NCI-H748 (cell line): ENCODE results near the gene GAPVD1.

Experiments used
- DNase-seq: peaks from one replicate; lab custom pipeline; 2025; ENCODE audit not compliant: unreplicated experiment; lab: John Stamatoyannopoulos, UW

The GAPVD1 gene

DNA sequence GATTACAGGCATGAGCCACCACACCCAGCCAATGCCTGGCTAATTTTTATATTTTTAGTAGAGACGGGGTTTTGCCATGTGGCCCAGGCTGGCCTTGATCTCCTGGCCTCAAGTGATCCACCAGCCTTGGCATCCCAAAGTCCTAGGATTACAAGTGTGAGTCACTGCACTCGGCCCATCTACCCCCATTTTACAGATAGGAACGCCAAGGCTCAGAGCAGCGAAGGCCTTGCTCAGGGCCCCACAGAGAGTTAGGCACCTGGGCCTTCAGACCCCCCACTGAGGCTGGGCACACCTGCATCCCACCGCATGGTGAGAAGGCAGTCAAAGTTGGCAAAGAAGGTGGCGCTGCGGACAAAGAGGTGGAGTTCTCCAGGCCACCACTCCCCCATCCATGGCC, 143.1 kb downstream of the GAPVD1 start:
- DNase-seq: no peak

DNA sequence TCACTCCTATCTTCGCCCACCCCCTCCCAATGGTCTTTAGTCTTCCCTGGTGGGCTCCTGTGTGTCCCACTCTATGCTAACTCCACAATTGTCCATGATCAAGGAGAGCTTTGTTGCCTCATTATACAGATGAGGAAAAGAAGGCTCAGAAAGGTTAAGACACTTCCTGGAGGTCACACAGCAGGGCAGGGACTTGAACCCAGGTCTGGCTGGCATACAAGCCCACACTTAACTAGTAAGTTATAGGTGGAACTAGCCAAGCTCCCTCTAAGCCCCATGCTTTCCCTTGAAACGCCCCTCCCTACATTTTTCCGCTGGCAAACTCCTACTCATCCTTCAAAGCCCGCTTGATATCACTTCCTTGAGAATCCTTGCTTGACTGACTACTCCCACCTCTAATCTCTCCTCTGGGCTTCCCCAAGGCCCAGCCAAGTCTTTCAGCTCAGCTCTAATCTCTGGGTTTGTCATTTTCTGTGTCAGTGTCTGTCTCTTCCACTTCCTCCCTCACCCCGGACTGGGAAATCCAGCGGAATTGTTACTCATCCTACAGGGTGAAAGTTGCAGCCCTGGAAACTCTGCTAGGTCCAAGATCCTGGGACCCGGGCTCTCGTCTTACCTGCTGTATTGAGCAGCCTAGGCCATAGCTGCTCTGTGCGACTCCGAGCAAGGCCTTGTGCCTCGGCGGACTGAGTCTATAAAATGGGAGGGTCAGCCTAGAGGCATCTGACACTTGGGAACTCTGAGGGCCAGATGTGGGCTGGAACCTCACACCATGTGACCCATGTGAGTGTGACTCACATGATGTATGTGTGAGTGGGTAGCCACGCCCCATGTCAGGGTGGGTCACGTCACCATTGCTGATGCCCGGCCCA, 144.5 kb downstream of the GAPVD1 start:
- DNase-seq: no peak

DNA sequence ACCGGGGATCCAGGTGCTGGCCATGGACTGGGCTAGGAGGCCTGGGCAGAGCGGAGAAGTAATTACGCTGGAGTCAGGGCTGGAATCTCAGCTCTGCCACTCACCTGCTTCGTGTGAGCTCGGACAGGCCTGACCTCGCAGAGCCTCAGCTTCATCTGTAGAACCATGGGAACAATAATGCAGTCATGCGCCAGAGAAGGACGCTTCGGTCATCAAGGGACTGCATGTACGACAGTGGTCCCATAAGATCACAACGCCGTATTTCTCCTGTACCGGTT, 145.1 kb downstream of the GAPVD1 start:
- DNase-seq: no peak

DNA sequence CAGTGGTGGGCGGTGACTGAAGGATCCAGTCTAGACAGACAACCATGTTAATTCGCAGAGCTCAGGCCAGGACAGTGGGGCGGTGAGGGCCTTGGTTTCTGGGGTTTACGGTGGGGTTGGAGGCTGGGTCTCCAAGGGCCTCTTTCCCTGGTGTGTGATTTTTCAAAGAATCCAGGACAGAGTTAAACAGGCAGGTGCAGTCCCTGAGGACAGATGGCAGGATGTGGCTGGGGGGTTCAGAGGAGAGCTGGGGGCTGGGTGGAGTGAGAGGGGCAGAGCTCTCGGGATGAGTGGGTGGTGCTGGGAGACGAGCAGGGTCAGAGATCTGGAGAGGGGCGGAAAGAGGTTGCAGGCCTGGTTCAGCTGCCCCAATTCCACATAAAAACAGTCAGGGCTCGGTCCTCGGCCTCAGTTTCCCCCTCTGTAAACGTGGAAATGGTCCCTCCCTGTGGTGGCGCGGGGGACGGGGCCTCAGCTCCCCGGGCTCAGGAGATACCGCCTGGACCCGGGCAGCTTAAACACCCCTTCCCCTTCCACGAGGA, 145.9 kb downstream of the GAPVD1 start:
- DNase-seq: no peak

DNA sequence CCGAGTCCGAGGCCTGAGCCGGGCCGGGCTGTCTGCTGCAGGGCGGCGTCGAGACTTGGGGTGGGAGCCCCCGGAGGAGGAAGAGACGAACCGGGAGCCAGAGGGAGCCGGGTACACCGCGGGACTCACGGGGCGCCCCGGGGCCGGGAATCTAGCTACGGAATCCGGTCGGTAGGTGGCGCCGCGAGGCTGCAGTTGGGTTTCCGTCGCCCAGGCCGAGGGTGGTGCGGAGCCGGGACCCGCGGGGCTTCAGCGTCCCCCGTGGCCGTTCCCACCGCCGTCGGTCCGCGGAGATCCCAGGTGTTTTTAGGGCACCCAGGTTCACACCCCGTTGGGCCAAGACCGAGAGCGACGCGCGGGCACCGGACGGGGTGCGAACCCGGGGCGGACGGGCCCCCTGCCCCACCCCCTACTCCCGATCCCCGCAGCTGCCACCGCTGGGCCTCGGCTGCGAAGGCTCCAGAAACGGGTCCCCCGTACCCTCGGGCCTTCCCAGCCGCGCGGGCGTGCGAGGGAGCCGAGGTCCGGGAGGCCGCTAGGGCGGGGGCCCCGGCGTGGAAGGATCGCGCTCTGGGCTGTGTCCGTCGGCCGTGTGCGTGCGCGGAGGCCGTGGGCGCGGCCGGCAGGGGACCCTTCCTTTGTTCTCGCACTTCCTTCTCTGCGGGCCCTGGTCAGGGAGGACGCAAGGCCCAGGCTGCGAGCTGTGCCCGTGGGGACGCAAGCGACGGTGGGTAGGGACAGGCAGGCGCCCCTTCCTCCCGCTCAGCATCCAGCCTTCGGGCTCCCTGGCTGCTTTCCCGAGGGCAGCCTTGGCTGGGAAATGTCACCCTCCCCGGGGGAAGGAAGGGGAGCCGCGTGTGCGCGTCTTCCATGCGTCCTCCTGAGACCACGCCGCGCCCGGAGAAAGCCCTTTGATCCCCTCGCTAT, 146.6 kb downstream of the GAPVD1 start:
- DNase-seq: peak; percentile 78

DNA sequence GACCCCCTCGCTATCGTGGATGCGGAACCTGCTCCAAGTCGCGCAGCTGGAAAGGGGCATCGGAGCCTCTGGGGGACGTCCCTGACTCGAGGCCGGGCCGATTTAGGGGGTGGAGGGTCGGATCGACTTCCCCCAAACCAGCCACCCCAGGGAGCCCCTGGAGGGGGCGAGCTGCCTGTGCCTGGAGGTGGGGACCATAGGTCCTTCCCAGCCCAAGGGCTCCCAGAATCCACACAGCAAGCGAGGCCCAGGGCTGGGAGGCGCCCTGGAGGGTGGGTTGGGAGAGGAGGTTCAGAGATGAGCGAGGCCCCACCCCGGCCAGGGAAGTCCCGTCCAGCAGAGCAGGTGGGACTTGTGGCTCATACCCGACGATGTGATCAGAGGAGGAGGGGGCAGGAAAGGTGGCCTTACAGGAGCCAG, 147.6 kb downstream of the GAPVD1 start:
- DNase-seq: peak; percentile 19

DNA sequence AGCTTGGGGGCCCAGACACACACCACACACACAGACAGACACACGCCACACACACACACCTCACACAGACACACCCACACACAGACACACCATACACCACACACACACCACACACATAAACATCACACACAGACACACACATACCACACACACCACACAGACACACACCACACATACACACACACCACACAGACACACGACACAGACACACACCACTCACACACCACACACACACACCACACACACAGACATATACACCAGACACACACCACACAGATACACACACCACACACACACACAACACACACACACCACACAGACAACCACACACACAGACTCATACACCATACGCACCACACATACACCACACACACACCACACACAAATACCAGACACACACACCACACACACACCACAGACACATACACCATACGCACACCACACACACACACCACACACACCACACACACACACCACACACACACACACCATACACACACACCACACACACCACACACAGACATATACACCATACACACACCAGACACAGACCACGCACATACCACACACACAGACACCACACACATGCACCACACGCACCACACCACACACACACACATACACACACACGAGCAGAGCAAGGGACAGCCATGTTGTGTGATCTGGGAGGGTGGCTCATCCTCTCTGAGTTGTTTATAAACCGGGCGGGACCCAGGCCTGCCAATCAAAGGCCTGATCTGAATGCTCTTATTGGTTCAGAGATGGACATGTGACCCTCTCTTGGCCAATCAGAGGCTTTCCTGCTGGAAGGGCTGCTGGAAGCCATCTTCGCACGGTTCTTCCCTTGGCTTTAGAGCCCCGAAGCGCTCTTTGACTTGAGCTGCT, 148.3 kb downstream of the GAPVD1 start:
- peak; percentile 54 for DNase-seq

DNA sequence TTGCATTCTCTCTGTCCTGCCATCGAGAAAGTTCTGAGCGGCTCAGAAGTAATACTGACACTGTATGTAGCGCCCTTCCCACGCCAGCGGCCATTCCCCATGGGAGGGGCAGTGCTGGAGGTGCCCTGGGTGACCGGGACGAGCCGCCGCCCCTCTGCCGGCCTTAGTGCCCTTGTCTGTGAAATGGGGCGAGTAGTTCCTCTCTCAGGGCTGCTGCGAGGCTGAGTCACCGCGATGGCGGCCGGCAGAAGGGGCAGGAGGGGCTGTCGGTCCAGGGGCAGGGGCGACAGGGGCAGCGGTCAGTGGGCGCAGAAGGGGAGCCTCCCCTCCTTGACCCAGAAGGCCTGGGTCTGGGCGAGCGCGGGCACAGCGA, 148.9 kb downstream of the GAPVD1 start:
- DNase-seq: no peak

DNA sequence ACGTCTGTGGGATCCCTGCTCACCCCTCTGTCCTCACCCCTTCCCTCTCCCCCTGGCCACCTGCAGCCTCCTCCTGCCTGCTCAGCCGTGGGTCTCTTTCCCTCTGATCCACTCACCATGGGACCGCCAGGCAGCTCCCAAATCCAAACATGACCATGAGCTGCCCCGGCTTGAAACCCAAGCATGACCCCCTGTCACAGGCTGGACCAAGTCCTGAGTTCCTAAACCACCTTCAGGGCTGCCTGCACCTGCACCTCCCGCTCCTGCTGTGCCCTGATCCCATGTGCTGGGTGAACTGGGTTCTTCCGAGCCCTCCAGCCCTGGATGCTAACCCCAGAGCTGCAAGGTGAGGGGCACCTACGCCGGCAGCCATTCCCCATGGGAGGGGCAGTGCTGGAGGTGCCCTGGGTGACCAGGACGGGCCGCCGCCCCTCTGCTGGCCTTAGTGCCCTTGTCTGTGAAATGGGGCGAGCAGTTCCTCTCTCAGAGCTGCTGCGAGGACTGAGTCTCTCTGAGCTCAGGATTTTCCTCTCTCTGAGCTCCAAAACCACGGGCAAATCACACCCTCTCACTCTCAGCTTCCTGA, 149.6 kb downstream of the GAPVD1 start:
- no peak for DNase-seq

DNA sequence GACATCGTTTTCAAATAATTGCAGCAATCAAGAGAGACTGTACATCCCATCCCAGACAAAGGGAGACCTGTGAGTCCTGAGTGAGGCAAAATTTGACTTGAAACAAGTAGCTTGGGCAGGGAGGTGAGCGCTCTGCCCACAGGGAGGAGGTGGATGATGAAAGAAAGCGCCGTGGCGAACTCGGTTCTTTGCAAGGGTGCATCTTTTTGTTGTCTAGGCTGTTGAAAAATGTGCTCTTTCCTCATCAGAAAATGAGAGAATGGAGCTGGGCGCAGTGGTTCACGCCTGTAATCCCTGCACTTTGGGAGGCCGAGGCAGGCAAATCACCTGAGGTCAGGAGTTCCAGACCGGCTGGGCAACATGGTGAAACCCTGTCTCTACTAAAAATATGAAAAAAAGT, 150.5 kb downstream of the GAPVD1 start:
- DNase-seq: no peak

DNA sequence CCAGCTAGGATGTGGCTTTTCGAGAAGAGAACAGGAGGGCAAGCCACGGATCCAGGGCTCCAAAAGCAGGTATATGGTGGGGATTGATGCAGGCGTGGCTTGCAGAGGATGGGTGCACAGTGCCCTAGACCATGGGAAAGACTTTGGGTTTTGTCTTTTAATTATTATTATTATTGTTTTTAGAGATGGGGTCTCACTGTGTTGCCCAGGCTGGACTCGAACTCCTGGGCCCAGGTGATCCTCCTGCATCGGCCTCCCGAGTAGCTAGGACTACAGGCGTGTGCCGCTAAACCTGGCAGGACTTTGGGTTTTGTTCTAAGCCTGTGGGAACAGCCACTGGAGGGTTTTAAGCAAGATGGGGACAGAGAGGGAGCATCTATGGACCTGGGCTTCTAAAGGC, 152.0 kb downstream of the GAPVD1 start:
- DNase-seq: no peak

DNA sequence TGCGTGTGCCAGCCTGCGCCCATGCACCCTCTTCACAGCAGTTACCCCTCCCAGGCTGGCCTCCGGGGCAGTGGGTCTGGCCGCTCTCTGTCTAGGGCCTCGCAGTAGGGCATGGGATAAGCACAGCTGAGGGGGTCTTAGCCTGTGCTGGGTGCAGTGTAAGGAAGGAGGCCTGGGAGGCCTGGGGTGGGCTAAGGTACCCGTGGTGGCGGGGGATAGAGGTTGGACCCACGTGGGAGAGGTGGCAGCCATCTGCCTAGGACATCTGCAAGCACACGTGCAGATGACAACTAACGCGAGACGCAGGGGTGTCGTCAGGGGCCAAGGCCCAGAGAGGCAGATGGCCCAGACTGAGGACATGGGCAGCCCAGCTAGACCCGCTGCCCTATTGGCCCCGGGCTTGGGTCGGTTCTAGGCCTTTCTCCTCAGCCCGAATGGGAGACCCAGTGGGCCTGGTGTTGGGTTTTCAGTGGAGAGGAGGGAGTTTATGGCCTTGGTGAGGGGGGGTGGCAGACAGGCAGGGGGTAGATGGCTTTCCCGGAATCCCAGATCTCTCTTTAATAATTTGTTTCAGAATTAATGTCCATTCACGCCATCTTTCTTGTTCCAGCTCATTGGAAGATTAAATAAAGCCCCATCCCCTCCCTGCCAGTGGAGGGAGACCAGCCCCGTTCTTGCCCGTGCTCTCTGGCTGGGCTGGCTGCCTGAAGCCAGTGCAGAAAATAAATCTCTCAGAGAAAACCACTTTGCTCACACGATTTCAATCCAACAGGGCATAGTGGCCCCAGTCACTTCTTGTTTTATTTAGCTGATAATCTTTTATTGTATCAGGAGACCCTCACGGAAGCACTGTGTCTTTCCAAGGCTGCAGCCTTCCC, 154.2 kb downstream of the GAPVD1 start:
- no peak for DNase-seq

DNA sequence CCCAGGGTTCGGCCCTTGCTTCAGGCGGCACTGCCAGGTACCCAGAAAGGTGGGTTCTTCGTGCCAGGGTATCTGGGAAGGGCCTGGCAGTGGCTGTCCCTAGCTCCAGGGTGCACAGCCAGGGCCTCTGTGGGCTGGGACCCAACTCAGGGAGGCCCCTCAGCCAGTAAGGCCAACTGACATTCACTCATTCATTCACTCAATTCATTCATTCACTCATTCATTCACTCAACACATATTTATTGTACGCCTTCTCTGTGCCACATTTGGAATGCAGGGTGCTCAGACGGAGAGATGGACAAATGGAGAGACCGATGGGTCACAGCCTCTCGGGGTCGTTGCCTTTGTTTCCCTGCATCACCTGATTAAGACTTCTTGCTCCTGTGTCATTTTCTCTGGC, 154.9 kb downstream of the GAPVD1 start:
- DNase-seq: no peak
